DOHH2 (cell line): ENCODE results near the gene ITPR2.

ENCODE experiments used
- EZH2phosphoT487 ChIP-seq: fragments of 200-600 bp; sonication (generic); IDR thresholded peaks from 2 replicates; pipeline ENCODE4 v1.6.1; 2017; ENCODE audit warnings: borderline replicate concordance, mild to moderate bottlenecking, antibody characterized with exemption, low read length, moderate library complexity, mixed read lengths
- TF ChIP-seq, protein P1 (sequence below): fragments of 200-600 bp; sonication (generic); IDR thresholded peaks from one replicate; pipeline ENCODE4 v1.5.1; 2014; ENCODE audit warnings: antibody characterized with exemption, mild to moderate bottlenecking, low read depth, low read length; ENCODE audit not compliant: poor library complexity, severe bottlenecking

DNA sequence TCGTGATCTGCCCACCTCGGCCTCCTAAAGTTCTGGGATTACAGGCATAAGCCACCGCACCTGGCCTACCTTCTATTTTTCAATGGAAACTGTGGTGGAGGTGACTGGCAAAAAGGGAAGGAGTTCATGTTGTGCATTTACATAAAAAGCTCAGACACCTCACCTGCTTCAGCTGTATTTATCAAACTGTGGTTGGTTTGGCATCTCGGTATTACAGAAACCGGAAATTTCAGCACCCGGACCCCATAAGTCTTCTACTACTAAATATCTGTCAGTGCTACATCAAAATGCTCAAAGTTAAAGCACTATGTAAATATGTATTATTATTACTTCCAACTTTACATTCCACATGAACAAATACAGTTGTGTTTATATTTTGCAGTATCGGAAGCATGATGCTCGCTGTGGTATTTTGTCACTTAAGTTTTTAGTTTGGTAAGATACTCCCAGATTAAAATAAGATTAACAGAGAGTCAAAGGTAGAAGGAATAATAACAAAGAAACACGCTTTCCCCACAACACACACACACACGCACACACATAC is 95.4 kb downstream of the ITPR2 start:
- TF ChIP-seq, protein P1, sequence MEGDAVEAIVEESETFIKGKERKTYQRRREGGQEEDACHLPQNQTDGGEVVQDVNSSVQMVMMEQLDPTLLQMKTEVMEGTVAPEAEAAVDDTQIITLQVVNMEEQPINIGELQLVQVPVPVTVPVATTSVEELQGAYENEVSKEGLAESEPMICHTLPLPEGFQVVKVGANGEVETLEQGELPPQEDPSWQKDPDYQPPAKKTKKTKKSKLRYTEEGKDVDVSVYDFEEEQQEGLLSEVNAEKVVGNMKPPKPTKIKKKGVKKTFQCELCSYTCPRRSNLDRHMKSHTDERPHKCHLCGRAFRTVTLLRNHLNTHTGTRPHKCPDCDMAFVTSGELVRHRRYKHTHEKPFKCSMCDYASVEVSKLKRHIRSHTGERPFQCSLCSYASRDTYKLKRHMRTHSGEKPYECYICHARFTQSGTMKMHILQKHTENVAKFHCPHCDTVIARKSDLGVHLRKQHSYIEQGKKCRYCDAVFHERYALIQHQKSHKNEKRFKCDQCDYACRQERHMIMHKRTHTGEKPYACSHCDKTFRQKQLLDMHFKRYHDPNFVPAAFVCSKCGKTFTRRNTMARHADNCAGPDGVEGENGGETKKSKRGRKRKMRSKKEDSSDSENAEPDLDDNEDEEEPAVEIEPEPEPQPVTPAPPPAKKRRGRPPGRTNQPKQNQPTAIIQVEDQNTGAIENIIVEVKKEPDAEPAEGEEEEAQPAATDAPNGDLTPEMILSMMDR: no peak
- no peak for TF ChIP-seq EZH2phosphoT487
